T-helper 9 cell (primary cell): ENCODE data around the gene ANO3.

Experiments
- DNase-seq: peaks from one replicate; pipeline ENCODE4 v3.0.0-alpha.2; 2020

The ANO3 gene

DNA sequence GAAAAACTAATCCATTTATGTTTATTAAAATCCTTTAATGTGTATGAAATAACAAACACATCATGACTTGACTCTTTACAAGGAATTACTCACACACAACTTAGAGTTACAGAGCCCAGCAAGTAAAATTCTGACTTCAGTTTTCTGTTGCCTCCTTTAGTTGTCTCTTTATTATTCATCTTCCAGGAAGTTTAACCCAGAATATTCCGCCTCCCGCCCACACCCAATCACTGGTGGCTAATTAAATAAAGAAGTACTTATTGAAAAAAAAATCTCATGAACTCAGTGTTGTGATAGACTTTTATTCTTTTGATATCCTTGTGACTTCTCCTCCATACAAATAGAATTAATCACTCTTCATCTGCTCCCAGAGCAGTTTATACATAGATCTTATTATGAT lies 178.2 kb downstream of the ANO3 start:
- DNase-seq, result no peak

DNA sequence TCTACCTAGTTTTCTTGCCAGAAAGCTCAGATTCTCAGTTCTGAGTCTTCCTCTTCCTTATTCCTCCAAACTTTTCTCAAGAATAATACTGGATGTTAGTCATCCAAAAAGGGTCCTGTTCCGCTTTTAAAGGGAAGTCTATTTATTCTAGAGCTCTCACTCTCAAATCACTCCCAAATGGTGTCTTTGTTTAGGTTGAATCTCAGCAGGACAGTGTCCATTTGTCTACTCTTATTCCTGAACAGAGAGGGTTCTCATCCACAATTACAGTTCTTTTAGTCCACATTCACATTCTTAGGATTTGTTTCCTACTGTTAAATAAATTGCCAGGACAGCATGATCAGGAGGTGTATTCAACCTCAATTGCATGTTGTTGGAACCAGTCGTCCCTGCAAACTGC lies 178.8 kb downstream of the ANO3 start:
- no peak for DNase-seq

DNA sequence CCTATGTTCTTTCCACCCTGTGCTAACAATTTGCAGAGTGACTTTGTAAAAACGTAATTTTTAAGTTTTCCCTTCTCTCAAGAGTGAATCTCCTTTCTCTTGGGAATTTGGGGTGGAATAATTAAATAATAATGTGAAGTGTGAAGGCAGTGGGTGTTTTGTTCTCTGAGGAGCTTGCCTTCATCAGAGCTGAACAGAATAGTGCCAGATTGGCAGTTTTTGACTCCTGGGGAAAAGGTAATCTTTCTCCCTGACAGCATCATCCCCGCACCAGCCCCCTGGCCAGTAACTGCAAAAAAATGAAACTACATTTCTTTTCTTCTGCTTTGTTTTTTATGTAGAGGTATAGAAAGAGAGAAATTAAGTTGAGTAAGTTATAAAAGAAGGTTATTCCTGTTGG lies 180.3 kb downstream of the ANO3 start:
- DNase-seq, result no peak

DNA sequence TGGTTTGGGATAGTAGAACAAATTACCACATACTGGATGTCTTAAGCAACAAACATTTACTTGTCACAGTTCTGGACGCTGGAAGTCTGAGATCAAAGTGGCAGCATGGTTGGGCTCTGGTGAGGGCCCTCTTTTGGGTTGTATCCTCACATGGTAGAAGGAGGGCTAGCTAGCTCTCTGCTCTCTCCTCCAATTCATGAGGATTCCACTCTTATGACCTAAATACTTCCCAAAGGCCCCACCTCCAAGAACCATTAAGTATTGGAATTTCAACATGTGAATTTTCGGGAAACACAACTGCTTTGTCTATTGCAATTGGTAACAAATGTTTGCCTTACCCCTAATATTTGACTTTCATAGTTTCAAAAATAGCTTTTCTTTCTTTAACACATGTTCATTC lies 187.5 kb downstream of the ANO3 start:
- DNase-seq, result no peak

DNA sequence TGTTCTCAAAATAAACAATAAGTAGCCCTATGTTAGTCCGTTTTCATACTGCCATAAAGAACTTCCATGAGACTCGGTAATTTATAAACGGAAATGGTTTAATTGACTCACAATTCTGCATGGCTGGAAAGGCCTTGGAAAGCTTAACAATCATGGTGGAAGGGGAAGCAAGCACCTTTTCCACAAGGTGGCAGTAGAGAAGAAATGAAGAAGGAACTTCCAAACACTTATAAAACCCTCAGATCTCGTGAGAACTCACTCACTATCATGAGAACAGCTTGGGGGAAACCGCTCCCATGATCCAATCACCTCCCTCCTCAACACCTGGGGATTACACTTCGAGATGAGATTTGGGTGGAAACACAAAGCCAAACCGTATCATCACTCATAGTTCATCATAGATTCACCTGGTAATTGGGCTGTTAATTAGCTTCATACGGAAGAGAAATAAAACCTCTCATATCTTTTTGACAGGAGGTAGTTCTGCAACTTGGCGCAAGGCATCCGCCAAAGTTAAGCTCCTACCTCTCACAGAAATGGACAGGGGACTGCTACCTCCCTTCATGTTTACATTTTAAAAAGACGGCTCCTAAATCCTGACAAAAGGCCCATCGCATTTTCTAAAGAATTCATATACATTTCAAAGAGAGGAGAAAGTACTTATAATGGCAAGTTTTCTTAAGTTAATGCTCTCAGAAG lies 191.1 kb downstream of the ANO3 start:
- no peak for DNase-seq

DNA sequence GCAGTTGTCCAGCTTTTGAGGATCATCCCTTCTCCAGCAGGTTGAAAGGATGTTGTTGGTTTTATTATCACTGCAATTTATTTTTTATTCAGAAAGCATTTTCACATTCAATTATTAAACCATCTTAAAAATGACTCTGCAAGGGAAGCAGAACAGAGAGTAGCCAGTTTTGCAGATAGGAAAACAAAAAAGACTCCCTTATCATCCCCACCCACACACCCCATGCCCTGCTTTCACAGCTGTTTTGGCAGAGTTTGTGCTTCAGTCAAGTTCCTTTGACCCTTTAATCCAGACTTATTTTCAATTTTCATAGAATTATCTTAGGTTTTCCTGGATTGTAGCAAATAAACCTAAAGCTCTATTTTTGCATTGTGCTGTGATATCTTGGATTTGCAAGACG lies 195.8 kb downstream of the ANO3 start:
- no peak for DNase-seq

DNA sequence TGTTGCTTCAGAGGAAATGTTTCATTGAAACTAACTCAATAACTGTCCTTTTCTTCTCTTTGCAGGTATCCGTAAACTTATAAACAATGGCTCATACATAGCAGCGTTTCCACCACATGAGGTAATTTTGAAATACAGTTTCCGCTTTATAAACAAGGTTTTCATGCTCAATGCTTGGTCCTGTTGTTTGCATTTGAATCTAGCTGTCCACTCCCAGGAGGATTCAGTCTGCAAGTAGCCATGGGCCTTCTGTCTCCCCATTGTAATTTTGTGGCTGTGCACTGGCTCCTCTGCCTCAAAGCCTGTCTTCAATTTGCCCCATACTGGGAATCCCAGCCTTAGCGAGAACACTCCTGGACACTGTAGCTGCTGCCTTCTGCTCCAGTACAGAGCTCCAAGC lies 205.4 kb downstream of the ANO3 start:
- no peak for DNase-seq

DNA sequence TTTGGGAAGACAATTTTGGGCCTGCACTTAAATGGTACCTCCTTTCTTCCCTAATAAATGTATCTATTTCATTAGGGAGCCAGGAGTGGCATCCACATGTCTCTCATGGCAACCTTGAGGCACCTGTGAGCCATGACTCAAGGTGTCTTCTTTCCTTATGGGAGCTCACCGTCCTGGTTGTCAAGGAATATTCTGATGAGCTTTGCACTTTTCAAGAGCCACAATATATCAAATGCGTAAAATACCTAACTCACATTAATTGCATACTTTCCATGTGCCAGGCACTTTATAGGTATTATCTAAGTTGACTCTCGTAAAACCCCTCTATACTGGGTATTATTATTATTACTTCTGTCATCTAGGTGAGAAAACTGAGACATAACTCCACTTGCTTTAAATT lies 207.6 kb downstream of the ANO3 start:
- no peak for DNase-seq

DNA sequence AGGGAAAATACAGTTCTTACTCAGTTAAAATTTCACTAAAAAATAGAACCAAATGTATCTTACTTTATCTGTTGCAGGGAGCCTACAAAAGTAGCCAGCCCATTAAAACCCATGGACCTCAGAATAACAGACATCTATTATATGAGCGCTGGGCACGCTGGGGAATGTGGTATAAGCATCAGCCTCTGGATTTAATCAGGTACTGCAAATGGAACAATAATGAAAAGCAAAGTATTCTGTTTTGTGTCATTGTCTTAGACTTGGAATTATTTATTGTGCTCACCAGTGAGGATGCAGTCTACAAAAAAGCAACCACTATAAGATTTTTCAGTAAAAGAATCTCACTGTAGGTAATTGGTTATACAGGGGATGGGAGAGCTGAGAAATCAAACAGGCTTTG lies 209.9 kb downstream of the ANO3 start:
- DNase-seq, result no peak

DNA sequence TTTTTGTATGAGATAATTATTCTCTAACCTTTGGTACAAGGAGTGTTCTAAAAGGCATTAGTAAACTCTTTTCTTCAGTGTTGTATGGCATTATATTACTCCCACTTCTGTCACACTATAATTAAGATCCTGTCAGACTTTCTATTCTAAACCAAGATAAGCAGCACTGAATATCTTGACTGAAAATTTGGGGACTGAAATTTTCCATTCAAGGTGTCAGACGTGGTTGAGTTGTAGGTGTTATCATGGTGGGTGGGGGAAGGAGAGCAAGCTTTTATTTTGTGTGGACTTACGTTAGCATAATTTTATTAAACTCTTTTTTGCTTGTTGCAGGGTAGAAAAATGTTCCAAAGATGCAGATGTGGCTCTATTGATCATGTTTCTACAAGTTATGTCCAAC lies 217.2 kb downstream of the ANO3 start:
- no peak for DNase-seq

DNA sequence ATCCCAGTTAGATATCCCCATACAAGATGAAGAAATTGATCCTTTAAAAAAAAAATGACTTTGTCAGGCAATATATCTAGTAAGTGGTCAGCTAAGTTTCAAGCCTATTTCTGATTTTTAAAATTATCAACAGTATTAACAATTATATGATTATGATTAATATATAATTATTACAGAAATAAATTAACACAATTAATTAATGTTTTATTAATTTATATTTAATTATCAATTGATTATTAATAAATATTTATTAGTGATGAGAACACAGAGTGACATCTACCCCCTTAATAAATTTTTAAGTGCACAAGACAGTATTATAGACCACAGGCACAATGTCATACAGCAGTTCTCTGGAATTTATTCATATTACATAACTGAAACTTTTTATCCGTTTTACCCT lies 218.1 kb downstream of the ANO3 start:
- DNase-seq, result no peak

DNA sequence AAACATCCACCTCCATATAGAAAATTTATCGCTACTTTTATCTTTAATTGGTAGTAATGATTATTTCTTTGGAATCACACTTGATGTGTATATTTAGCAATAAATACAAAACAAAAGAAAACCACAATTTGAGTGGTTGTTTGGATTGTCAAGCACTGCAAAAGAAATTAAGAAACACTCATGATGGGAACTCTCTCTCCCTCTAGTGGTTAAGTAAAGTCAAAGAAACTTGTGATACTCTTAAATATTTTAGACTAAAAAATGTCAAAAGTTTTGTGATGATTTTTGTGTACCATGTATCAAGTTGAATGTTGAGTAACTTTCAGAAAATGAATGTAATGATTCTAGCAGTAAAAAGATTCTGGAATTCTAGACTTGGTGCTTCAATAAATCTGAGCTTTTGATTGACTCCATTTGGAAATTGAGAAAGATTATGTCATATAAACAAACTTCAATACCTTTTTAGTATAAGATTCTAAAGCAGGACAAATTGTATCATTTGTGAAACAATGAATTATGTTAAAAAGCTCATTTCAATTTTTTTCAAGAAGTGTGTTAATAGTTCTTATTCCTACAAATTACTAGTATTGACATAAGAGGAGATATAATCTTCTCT lies 219.4 kb downstream of the ANO3 start:
- DNase-seq, result no peak

DNA sequence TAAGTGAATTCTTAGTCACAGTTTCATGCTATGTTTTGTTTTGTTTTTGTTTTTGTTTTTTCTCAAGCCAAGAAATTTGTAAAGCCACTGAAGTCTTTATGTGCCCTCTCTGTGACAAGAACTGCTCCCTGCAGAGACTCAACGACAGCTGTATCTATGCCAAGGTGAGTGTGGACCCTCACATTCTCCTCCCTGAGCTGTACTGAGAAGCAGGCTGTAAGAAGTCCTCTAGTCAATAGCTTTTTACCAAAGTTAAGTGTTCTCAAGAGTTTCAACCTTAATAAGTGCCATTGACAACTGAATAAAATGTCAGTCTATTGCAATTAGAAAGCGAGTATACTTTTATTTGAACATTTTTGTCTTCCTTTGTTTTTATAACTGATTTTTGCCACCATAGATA lies 221.3 kb downstream of the ANO3 start:
- no peak for DNase-seq

DNA sequence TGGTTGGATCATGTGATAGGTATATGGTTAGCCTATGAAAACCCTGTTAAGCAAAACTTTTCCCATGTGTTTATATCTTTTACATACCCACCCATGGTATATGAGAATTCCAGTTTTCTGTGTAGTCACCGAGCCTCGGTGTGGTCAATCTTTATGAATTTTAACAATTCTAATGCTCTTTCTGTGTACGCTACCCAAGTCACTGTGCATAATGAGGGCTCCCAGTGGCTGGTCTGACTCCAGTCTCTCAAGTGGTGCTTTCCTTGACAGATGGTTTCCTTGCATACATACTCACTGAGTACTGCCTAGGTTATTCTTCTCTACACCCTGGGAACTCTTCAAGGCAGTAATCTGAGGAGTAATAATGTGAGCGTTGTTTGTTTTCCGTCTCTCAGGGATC lies 222.5 kb downstream of the ANO3 start:
- no peak for DNase-seq

DNA sequence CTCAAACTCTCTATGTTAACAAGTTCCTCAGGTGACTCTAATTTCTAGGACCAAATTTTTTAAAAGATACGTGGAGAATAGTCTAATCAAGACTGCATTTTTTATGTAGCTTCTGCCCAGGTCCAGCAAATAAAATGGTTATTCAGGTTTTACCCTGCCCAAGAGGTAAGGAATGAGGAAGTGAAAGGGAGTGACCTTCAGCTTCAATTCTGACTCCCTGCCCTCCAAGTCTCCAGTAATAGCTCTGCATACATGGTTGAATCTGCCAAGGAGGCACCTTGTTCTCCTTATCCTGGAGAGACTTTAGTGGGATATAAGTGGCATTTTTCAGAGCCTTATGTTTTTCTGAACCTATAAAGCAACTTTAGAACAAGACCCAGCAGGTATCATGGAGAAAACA lies 224.7 kb downstream of the ANO3 start:
- DNase-seq, result no peak

DNA sequence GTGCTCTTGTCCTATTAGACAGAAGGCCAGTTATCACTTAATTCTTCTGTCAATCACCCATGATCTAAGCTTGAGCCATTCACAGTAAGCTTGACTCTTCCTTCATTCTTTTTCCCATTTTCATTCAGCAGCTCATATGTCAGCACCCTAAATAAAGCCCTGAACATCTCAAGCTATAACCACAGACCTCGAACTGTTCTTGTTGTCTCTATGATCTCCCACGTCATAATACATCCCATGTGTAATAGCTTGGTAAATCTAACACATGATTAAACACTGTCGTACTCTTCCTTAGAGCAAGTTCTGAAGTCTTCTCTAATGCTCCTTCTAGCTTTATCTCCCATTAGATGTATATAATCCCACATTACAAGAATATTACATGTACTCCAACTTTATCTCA lies 225.7 kb downstream of the ANO3 start:
- no peak for DNase-seq

DNA sequence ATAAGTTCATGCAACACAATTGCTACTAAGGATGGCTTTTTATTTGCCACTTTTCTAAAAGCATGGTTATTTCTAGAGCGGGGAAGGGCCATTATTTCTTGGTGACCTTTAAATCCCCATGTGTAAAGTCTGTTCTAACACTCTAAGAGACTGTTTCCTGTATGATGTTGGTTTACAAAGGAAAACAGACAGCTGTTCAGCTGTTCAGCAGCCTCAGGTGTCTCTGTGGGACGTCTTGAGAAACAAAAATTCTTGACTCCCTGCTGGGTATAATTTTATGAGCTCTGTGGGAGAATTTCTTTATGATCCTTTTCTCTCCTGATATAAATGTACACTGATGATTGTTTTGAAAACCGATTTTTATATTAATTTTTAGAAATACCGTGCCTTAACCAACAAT lies 226.3 kb downstream of the ANO3 start:
- DNase-seq, result no peak

DNA sequence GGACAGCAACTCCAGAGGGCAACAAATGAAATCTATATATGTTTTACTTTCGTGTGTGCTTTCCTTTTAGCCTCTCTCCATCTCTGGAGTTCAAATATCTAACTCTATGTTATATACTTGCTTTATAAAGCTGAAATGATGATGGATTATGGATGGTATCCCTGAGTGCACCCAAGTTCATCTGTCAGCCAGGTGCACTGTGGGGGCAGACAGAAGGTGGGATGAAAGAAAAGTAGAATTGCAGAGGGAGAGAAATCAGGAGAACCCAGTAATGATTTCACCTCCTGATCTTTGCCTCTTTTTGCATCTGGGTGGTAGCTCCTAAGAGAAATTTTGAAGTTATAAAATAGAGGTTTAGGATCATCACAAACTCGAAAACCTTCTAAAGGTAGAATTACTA lies 237.7 kb downstream of the ANO3 start:
- no peak for DNase-seq

DNA sequence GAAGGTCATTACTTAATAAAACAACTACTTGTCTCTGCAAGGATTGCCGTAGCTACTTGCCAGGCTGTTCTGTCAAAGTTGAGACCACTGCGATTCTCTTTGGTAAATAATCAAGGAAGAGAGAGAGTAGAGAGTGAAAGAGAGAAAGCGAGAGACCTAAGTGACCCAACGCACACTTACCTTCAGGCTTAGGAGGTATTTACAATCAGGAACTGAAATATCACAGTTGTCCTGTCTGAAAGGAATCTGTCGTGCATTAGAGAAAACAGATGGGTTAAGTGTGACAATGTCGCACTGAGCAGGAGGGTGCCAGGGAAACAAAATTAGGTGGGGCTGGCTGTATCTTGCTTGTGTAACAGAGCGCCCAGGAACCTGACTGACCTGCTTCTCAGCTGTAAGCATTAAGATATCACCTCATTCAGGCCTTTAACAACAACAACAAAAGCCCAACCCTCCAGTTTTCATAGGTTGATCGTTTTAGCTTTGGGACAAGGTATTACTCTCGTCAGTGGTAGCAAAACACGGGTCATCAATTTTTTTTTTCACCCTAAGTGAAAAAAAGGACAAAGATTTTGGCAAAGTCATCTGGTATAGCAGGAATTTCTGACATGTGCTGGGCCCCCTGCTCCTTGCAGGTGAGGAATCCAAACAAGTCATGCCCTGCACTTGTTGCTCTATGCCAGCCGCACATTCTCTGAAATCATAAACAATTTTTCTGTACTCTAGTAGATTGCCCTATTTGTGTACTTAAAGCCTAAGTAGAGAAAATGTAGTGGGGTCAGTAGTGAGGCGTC lies 240.1 kb downstream of the ANO3 start, which contains the start of gene MUC15:
MUC15 (minus strand) TSS at position 403 of the 794 bp plus-strand sequence. CDS start 5,169 bp downstream, outside the sequence.
- DNase-seq, result no peak

DNA sequence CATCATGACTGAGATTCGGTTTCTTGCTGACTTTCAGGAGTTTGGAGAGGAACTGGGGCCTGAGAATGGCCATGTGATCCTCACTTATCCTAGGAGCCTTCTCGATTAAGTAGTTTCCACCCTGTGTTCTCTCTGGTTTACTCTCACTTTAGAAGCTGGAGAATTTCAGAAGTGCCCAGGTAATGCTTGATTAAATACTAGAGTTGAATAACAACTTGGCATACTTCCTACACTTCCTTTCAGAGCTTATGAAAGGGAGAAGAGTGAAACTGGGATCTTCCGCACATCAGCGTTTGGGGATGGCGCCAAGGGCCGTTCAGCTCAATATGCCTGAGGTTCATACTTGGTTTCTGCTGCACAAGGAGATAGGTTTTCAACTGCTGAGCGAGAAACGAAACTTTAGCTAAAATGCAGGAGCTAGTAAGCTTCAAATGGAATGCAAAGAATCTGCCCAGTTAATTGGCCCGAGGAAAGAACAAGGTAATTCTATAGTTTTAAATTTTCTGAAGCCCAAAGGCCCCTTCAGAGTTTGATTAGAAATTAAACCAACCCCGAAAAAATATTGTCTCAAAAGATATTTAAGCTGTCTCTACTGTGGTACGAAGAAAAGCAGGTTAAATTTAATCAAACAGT lies 241.0 kb downstream of the ANO3 start:
- no peak for DNase-seq

DNA sequence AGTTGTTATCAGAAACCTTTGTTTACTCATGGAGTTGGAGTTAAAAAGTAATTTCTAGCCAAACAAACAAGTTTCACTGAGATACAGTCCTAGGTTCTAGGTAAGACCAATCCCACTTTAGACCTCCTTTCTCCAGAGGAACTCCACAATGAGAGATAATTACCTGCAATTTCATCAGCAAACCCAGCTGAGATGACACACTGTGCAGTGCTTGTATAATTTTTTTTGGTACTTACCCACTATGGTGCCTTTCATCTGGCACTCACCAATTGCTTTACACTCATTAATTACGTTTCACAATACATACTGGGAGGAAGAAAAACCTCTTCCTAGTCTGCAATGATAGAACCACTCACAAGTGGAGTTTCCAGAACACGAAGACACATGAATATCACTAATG lies 242.0 kb downstream of the ANO3 start:
- DNase-seq, result no peak

DNA sequence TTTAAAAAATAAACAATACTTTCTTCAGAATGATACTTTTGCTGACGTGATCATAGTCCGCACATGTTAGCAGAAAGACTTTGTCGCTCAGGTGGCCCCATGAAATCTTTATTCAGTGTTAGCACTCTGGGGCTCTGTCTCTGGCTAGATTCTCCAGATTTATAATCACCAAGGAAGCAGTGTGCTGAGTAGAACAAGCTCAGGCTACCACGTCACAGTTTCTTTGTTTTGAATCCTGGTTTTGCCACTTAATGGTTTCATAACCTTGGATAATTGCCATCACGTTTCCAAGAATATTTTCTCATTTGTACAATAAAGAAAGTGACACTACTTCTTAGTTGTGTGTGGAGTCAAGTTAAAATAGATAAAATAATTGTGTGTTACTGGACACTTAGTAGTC lies 244.0 kb downstream of the ANO3 start:
- no peak for DNase-seq

DNA sequence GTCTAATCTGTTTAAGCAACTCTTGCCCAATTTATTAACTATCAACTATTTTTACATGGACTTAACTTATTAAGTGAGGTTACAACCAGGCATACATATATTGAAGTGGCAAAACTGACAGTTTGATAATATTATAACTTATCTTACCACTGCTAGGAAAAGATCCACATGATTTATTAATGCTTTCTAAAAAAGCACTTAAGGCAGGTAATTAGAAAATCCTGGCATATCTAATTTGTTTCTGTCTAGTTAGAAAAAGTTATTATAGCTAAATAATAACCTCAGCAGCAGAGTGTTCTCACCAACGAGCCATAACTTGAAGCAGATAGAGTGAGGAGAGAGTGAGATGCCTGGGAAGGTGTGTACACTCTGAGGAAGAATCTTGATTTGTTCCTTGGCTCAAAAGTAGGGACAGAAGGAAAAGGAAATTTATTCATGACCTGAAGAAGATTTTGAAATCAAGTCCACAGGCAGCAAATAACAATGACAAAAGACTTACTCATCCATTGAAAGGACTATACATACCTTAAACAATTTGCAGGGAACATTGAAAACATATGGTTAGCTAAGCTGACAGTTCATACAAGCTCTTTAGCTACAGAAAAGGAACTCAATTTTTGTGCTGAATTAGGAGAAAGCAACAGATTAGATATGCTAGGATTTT lies 247.2 kb downstream of the ANO3 start:
- DNase-seq, result no peak
